IMR-90 (cell line): ENCODE results near the gene CADM1. TPM values are rescaled to one million over a fixed set of nuclear protein-coding genes. Genes with fewer than 3 reads are reported as not detected.

Experiments
- ATAC-seq: fragments of 200-7000 bp; cut with Tn5 transposase; 2 replicates; pipeline ENCODE4 v1.9.1; 2020; ENCODE audit warnings: low read depth, mild to moderate bottlenecking, moderate library complexity
- BruUV-seq: library from RNA; stranded (reverse); fragments of 400-500 nt; replicated peaks from 2 replicates; lab custom pipeline; 2021; lab: Mats Ljungman, UMichigan
- CTCF ChIA-PET: fragments of 300-600 bp; formaldehyde crosslinking; extraction: SDS; loops from one replicate; lab custom pipeline; 2021; ENCODE audit warnings: antibody characterized with exemption; lab: Yijun Ruan, JAX
- POLR2A ChIA-PET: fragments of 300-600 bp; sonication (Branson Sonifier 250); formaldehyde crosslinking; loops from one replicate; lab custom pipeline; 2022; ENCODE audit warnings: antibody characterized with exemption; ENCODE audit not compliant: unreplicated experiment; lab: Charles Lee
- DNase-seq: peaks from one replicate; pipeline ENCODE4 v3.0.0; 2013
- H2AFZ ChIP-seq: replicated peaks from 2 replicates; pipeline ENCODE3; 2013; ENCODE audit warnings: low read length, mild to moderate bottlenecking; ENCODE audit not compliant: poor library complexity
- H2AK5ac ChIP-seq: 2 replicates; pipeline ENCODE4 v1.6.1; 2013; ENCODE audit warnings: low read depth, low read length, inconsistent platforms
- H2AK9ac ChIP-seq: replicated peaks from 2 replicates; pipeline ENCODE3; 2013; ENCODE audit warnings: mild to moderate bottlenecking, low read depth, low read length, moderate library complexity; ENCODE audit not compliant: poor library complexity
- H2BK120ac ChIP-seq: 2 replicates; pipeline ENCODE4 v1.6.1; 2013; ENCODE audit warnings: low read depth, low read length, inconsistent platforms
- H2BK15ac ChIP-seq: 3 replicates; pipeline ENCODE4 v1.6.1; 2013; ENCODE audit warnings: low read depth, low read length, inconsistent platforms
- H2BK20ac ChIP-seq: 2 replicates; pipeline ENCODE4 v1.6.1; 2013; ENCODE audit warnings: low read depth, mild to moderate bottlenecking, inconsistent platforms, low read length, moderate library complexity
- H2BK5ac ChIP-seq: 2 replicates; pipeline ENCODE4 v1.6.1; 2013; ENCODE audit warnings: mild to moderate bottlenecking, low read depth, low read length, inconsistent platforms; ENCODE audit not compliant: poor library complexity, severe bottlenecking
- H3K14ac ChIP-seq: replicated peaks from 2 replicates; pipeline ENCODE4 v1.6.1; 2013; ENCODE audit warnings: low read depth, low read length, inconsistent platforms
- H3K18ac ChIP-seq: 2 replicates; pipeline ENCODE4 v1.6.1; 2013; ENCODE audit warnings: low read depth, low read length, control low read depth
- H3K23ac ChIP-seq: 2 replicates; pipeline ENCODE4 v1.6.1; 2013; ENCODE audit warnings: low read depth, low read length, inconsistent platforms
- H3K27ac ChIP-seq: 2 replicates; pipeline ENCODE4 v1.5.1; 2013; ENCODE audit warnings: mild to moderate bottlenecking, control low read depth, low read length; ENCODE audit not compliant: insufficient read depth
- H3K27me3 ChIP-seq: 2 replicates; pipeline ENCODE4 v1.6.1; 2013; ENCODE audit warnings: low read length; ENCODE audit not compliant: control insufficient read depth, insufficient read depth
- H3K36me3 ChIP-seq: 2 replicates; pipeline ENCODE4 v1.6.1; 2013; ENCODE audit warnings: low read length, mixed read lengths; ENCODE audit not compliant: control insufficient read depth, insufficient read depth
- H3K4ac ChIP-seq: 2 replicates; pipeline ENCODE4 v1.6.1; 2013; ENCODE audit warnings: low read depth, low read length, inconsistent platforms
- H3K4me1 ChIP-seq: 2 replicates; pipeline ENCODE4 v1.6.1; 2013; ENCODE audit warnings: low read length, mixed read lengths; ENCODE audit not compliant: control insufficient read depth, insufficient read depth
- H3K4me2 ChIP-seq: 2 replicates; pipeline ENCODE4 v1.6.1; 2013; ENCODE audit warnings: low read depth, mild to moderate bottlenecking, control low read depth, low read length, moderate library complexity
- H3K4me3 ChIP-seq: 2 replicates; pipeline ENCODE4 v1.5.1; 2013; ENCODE audit warnings: low read depth, mild to moderate bottlenecking, control low read depth, low read length, moderate library complexity; ENCODE audit not compliant: insufficient read depth
- H3K56ac ChIP-seq: 2 replicates; pipeline ENCODE4 v1.6.1; 2013; ENCODE audit warnings: low read length, inconsistent platforms; ENCODE audit not compliant: insufficient read depth; ENCODE audit errors: extremely low read depth
- H3K79me1 ChIP-seq, 2 experiments: 2 replicates each; pipeline ENCODE4 v1.6.1; 2013; ENCODE audit warnings: low read length in 2 of 2, inconsistent platforms in 1 of 2, low read depth in 1 of 2
- H3K9ac ChIP-seq: 2 replicates; pipeline ENCODE4 v1.6.1; 2013; ENCODE audit warnings: low read depth, low read length, control low read depth
- H3K9me1 ChIP-seq: 2 replicates; pipeline ENCODE4 v1.6.1; 2013; ENCODE audit warnings: low read length, inconsistent platforms; ENCODE audit not compliant: insufficient read depth
- H3K9me3 ChIP-seq: 2 replicates; pipeline ENCODE4 v1.6.1; 2013; ENCODE audit warnings: low read length; ENCODE audit not compliant: control insufficient read depth, insufficient read depth
- H4K20me1 ChIP-seq: 2 replicates; pipeline ENCODE4 v1.6.1; 2013; ENCODE audit warnings: low read length, inconsistent platforms; ENCODE audit not compliant: insufficient read depth
- H4K5ac ChIP-seq: 2 replicates; pipeline ENCODE4 v1.6.1; 2013; ENCODE audit warnings: mild to moderate bottlenecking, low read depth, low read length, control low read depth
- H4K8ac ChIP-seq, 2 experiments: 2 replicates each; pipeline ENCODE4 v1.6.1; 2013; ENCODE audit warnings: low read depth in 2 of 2, low read length in 2 of 2, control low read depth in 1 of 2, inconsistent platforms in 1 of 2
- H4K91ac ChIP-seq: 2 replicates; pipeline ENCODE4 v1.6.1; 2013; ENCODE audit warnings: low read depth, low read length, inconsistent platforms; ENCODE audit not compliant: insufficient read depth
- BHLHE40 ChIP-seq: fragments of 150-350 bp; IDR thresholded peaks from 2 replicates; pipeline ENCODE4 v1.6.1; 2016; ENCODE audit warnings: mild to moderate bottlenecking, low read depth, low read length
- CEBPB ChIP-seq: IDR thresholded peaks from 2 replicates; pipeline ENCODE4 v1.6.1; 2012; ENCODE audit warnings: low read depth, low read length, improper control_type of control experiment
- CHD1 ChIP-seq: IDR thresholded peaks from 2 replicates; pipeline ENCODE4 v1.6.1; 2012; ENCODE audit warnings: low read depth, low read length, improper control_type of control experiment
- FOS ChIP-seq: fragments of 150-350 bp; IDR thresholded peaks from 2 replicates; pipeline ENCODE4 v1.6.1; 2016; ENCODE audit warnings: low read depth, low read length
- MAFK ChIP-seq: IDR thresholded peaks from 2 replicates; pipeline ENCODE4 v1.6.1; 2012; ENCODE audit warnings: low read depth, low read length, improper control_type of control experiment
- MAZ ChIP-seq: IDR thresholded peaks from 2 replicates; pipeline ENCODE4 v1.6.1; 2012; ENCODE audit warnings: low read depth, mild to moderate bottlenecking, low read length, improper control_type of control experiment, moderate library complexity, borderline replicate concordance
- MXI1 ChIP-seq: IDR thresholded peaks from 2 replicates; pipeline ENCODE4 v1.6.1; 2012; ENCODE audit warnings: low read depth, mild to moderate bottlenecking, low read length, moderate library complexity, borderline replicate concordance
- NFE2L2 ChIP-seq: fragments of 150-350 bp; IDR thresholded peaks from 2 replicates; pipeline ENCODE4 v1.6.1; 2016; ENCODE audit warnings: low read depth, mild to moderate bottlenecking, low read length
- POLR2A ChIP-seq: IDR thresholded peaks from 2 replicates; pipeline ENCODE4 v1.6.1; 2012; ENCODE audit warnings: mild to moderate bottlenecking, low read depth, low read length
- RAD21 ChIP-seq: IDR thresholded peaks from 2 replicates; pipeline ENCODE4 v1.6.1; 2012; ENCODE audit warnings: low read length, improper control_type of control experiment
- RCOR1 ChIP-seq: IDR thresholded peaks from 2 replicates; pipeline ENCODE4 v1.6.1; 2012; ENCODE audit warnings: mild to moderate bottlenecking, low read length, improper control_type of control experiment; ENCODE audit not compliant: insufficient replicate concordance
- RFX5 ChIP-seq: IDR thresholded peaks from 2 replicates; pipeline ENCODE4 v1.8.0; 2012; ENCODE audit warnings: low read depth, mild to moderate bottlenecking, low read length, moderate library complexity
- SMC3 ChIP-seq: fragments of 150-350 bp; IDR thresholded peaks from 2 replicates; pipeline ENCODE4 v1.6.1; 2016; ENCODE audit warnings: low read depth, mild to moderate bottlenecking, antibody characterized with exemption, low read length, moderate library complexity
- WGBS, 2 experiments: methylation state at CpG; one replicate each; pipeline versions ENCODE4 v1.1.5 to v1.1.7; 2013; ENCODE audit warnings: missing lambda C conversion rate in 2 of 2; ENCODE audit not compliant: insufficient read length in 1 of 2; ENCODE audit errors: extremely low coverage in 2 of 2; 5-methylcytosine and 5-hydroxymethylcytosine counted together
- dilution Hi-C: fragments of 300-500 bp; cut with HindIII; formaldehyde crosslinking; loops from one replicate; pipeline ENCODE4 v1.14.3; 2018; ENCODE audit warnings: low sequenced_read_pairs; ENCODE audit not compliant: unreplicated experiment
- in situ Hi-C: fragments of 300-500 bp; cut with MboI; formaldehyde crosslinking; loops from 3 replicates; pipeline ENCODE4 v1.14.3; 2019; ENCODE audit warnings: low sequenced_read_pairs, inconsistent platforms, mixed read lengths
- intact Hi-C: fragments of 100-400 bp; cut with micrococcal nuclease; formaldehyde crosslinking; loops from 2 replicates; pipeline ENCODE4 v1.10.0; 2022
- polyA plus RNA-seq, 3 experiments: library from polyadenylated mRNA; depleted of rRNA; stranded (reverse); fragments of >200 nt; gene quantifications; 2 replicates each; pipeline ENCODE4 v1.2.3, GENCODE V29; 2012; ENCODE audit warnings: low replicate concordance in 1 of 3
- total RNA-seq: library from RNA; depleted of rRNA; stranded (reverse); fragments of >200 nt; gene quantifications from 2 replicates; pipeline ENCODE4 v1.2.3, GENCODE V29; 2012
- TF ChIP-seq, protein P1 (sequence below): fragments of 150-350 bp; IDR thresholded peaks from 2 replicates; pipeline ENCODE4 v1.6.1; 2016; ENCODE audit warnings: low read depth, mild to moderate bottlenecking, low read length, moderate library complexity, borderline replicate concordance
- TF ChIP-seq, protein P2 (sequence below): fragments of 150-350 bp; IDR thresholded peaks from 2 replicates; pipeline ENCODE4 v1.6.1; 2017; ENCODE audit warnings: mild to moderate bottlenecking, antibody characterized with exemption, low read length, low read depth

CADM1 gene
- total and polyA plus RNA-seq, 2 of the 4 experiments (the other 2 are of a cell fraction) = 28.8 to 77.1 TPM

DNA sequence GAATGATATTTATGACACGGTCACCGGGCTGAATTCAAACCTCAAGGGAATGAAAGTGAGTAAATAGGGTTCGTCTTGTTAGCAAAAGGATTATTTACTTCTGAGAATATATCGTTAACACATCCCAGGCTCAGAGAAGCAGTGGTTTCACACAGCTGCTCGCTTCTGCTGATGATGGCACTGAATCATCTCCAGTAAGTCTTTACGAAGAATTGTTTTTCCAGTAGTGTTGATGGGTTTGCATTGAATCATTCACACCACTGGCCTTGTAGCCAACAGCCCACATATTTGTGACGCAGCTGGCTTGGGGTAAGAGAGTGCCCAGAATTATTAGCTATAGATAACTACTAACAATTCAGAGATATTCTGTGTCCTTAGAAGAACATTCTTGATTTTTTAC, 236.3 kb downstream of the CADM1 start:
- Histone ChIP-seq H4K5ac (no peak overlapping the region), H3K18ac (no peak overlapping the region), H3K9me3 (no peaks in the 10 kb centered on the region), H3K4me2 (no peak overlapping the region), H2AK5ac (no peak overlapping the region), H2BK120ac (no peak overlapping the region), H3K56ac (no peak overlapping the region), H2BK15ac (no peak overlapping the region), H3K14ac (no peak overlapping the region), H2BK5ac (no peak overlapping the region), H4K20me1 (no peaks in the 10 kb centered on the region), H3K4me3 (no peak overlapping the region), H3K27me3 (no peaks in the 10 kb centered on the region), H3K4ac (no peak overlapping the region), H3K27ac (no peak overlapping the region), H4K91ac (no peak overlapping the region), H4K8ac (no peak overlapping the region), H3K9ac (no peak overlapping the region), H3K4me1 (0 out of 2 replicates have a peak, but pooled peaks cover 1% of the 10 kb centered on the region), H3K23ac (no peak overlapping the region), H2BK20ac (no peak overlapping the region), H3K79me1 (no peaks in the 10 kb centered on the region), H2AK9ac (no peak overlapping the region), H3K36me3 (no peaks in the 10 kb centered on the region), H2AFZ (no peak overlapping the region), H3K9me1 (0 out of 2 replicates have a peak, but pooled peaks cover 1% of the 10 kb centered on the region)
- DNase-seq = no peak
- in situ Hi-C loops = no loop called here
- no TSS peak for BruUV-seq
- 93% methylated on average over 2 of the region's 7 CpGs; no CpG with 5 or more reads in 1 of the 2 experiments for WGBS, 2 experiments
- intact Hi-C loops = no loop called here
- TF ChIP-seq SMC3 = no peak
- no peak for TF ChIP-seq CHD1
- TF ChIP-seq, protein P1, sequence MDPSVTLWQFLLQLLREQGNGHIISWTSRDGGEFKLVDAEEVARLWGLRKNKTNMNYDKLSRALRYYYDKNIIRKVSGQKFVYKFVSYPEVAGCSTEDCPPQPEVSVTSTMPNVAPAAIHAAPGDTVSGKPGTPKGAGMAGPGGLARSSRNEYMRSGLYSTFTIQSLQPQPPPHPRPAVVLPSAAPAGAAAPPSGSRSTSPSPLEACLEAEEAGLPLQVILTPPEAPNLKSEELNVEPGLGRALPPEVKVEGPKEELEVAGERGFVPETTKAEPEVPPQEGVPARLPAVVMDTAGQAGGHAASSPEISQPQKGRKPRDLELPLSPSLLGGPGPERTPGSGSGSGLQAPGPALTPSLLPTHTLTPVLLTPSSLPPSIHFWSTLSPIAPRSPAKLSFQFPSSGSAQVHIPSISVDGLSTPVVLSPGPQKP = no peak
- TF ChIP-seq BHLHE40 = no peak
- TF ChIP-seq RAD21 = no peak
- no peak for TF ChIP-seq CEBPB
- TF ChIP-seq RCOR1 = no peak
- TF ChIP-seq MAZ = no peak
- TF ChIP-seq NFE2L2 = no peak
- no peak for TF ChIP-seq POLR2A
- TF ChIP-seq FOS = no peak
- no peak for TF ChIP-seq RFX5
- TF ChIP-seq, protein P2, sequence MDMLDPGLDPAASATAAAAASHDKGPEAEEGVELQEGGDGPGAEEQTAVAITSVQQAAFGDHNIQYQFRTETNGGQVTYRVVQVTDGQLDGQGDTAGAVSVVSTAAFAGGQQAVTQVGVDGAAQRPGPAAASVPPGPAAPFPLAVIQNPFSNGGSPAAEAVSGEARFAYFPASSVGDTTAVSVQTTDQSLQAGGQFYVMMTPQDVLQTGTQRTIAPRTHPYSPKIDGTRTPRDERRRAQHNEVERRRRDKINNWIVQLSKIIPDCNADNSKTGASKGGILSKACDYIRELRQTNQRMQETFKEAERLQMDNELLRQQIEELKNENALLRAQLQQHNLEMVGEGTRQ = no peak
- no peak for TF ChIP-seq MXI1
- TF ChIP-seq MAFK = no peak
- ChIA-PET CTCF (no interaction called here), POLR2A (no interaction called here)
- no peak for ATAC-seq
- dilution Hi-C loops = no loop called here
